ENCODE results near the gene KRTAP4-8.
A peak's percentile ranks its signal among the peaks of the same experiment; 100 is the strongest.
"Not testable (repeated sequence)": the region's sequence is repeated elsewhere in the genome, so short reads cannot be mapped to it uniquely, and the experiment has no call there.

The KRTAP4-8 gene

DNA sequence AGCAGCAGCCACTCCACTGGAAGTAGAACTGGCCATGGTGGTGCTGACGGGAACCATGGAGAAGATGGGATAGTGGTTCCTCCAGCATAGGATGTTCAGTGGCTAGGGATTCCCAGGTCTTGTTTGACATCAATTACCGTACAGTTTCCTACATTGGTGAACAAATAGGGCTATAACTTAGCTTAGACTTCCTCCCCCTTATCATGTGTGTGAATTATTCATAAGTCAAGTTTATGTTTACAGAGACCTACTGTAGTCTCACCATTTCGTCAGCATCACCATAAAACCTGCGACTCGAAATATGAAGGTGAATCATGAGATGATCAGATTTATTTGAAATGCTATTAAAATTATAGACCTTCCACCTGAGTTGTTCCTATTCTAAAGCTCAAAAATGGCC lies 39.2 kb downstream of the KRTAP4-8 start:
- H3K4me3 ChIP-seq (ENCODE audit: low read depth, low read length): no peak overlapping the region
- TF ChIP-seq, protein P1, sequence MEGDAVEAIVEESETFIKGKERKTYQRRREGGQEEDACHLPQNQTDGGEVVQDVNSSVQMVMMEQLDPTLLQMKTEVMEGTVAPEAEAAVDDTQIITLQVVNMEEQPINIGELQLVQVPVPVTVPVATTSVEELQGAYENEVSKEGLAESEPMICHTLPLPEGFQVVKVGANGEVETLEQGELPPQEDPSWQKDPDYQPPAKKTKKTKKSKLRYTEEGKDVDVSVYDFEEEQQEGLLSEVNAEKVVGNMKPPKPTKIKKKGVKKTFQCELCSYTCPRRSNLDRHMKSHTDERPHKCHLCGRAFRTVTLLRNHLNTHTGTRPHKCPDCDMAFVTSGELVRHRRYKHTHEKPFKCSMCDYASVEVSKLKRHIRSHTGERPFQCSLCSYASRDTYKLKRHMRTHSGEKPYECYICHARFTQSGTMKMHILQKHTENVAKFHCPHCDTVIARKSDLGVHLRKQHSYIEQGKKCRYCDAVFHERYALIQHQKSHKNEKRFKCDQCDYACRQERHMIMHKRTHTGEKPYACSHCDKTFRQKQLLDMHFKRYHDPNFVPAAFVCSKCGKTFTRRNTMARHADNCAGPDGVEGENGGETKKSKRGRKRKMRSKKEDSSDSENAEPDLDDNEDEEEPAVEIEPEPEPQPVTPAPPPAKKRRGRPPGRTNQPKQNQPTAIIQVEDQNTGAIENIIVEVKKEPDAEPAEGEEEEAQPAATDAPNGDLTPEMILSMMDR (IDR thresholded peaks at IDR 0.05; ENCODE audit: insufficient read depth, low read depth, low read length, missing control alignments): no peak
- no peak for DNase-seq (ENCODE audit: low read depth)

DNA sequence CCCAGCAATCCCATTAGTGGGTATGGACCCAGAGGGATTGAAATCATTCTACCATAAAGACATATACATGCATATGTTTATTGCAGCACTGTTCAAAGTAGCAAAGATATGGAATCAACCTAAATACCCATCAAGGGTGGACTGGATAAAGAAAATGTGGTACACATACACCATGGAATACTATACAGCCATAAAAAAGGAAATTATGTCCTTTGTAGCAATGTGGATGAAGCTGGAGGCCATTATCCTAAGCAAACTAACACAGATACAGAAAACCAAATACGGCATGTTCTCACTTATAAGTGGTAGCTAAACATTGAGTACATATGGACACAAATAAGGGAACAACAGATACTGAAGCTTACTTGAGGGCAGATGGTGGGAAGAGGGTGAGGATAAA lies 40.4 kb downstream of the KRTAP4-8 start:
- TF ChIP-seq, protein P1 (IDR thresholded peaks at IDR 0.05; ENCODE audit: insufficient read depth, low read depth, low read length, missing control alignments): no peak
- H3K4me3 ChIP-seq (ENCODE audit: low read depth, low read length): no peak overlapping the region
- no peak for DNase-seq (ENCODE audit: low read depth)

DNA sequence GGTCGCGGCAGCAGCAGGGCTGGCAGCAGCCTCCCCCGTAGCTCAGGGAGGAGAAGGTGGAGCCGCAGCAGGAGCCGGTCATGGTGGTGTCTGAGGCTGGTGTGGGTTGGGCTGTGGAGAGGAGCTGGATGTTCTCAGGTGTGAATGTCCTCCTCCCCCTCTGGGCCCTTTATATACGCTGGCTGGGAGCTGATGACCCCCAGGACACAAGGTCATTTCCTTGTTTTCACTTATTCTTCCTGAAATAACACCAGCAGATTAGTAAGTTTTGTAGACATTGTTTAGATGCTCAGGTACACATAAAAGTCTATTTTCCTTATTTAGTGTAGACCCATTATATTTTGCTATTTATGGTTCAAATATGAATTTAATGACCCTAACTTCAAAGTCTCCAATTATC lies 42.8 kb downstream of the KRTAP4-8 start, which contains the start of gene KRTAP2-2:
Gene KRTAP2-2 (minus strand): TSS at position 101 of the 400 bp plus-strand sequence. CDS start 19 bp downstream, at position 82.
- H3K4me3 ChIP-seq (ENCODE audit: low read depth, low read length); DNase-seq (ENCODE audit: low read depth): not testable (repeated sequence)

DNA sequence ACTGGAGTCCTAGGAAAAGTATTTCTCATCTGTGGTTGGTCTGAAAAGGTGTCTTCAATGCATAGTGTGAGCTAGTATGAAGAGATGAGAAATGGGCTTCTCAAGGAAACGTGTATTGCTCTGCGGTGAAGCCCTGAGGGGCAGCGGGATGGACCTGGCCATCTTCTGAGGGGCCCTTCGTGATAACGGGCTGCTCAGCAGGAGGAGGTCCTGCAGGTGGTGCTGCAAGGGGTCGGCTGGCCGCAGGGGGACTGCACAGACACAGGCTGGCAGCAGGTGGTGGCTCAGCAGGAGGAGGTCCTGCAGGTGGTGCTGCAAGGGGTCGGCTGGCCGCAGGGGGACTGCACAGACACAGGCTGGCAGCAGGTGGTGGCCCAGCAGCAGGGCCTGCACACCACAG lies 43.4 kb downstream of the KRTAP4-8 start:
- not testable (repeated sequence) for H3K4me3 ChIP-seq (ENCODE audit: low read depth, low read length); DNase-seq (ENCODE audit: low read depth)

DNA sequence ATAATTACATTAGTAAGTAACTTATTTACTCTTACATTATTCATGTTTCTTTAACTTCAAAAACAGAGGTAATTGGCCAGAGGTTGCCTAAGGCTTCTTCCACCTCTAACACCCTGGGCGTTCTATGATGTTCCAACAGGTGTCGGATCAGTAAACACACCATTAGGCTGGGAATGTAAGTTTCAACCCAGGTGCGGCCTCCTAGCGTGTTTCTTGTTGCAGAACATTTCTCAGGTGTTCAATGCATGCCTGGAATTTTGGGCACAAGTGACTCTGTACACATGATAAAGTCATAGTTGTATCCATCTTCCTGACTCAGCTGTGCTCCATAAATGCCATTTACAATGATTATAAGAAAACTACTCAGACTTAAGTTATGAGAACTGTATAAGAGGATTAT lies 43.9 kb downstream of the KRTAP4-8 start:
- H3K4me3 ChIP-seq (ENCODE audit: low read depth, low read length): no peak overlapping the region
- no peak for DNase-seq (ENCODE audit: low read depth)
- TF ChIP-seq, protein P1 (IDR thresholded peaks at IDR 0.05; ENCODE audit: insufficient read depth, low read depth, low read length, missing control alignments): no peak

DNA sequence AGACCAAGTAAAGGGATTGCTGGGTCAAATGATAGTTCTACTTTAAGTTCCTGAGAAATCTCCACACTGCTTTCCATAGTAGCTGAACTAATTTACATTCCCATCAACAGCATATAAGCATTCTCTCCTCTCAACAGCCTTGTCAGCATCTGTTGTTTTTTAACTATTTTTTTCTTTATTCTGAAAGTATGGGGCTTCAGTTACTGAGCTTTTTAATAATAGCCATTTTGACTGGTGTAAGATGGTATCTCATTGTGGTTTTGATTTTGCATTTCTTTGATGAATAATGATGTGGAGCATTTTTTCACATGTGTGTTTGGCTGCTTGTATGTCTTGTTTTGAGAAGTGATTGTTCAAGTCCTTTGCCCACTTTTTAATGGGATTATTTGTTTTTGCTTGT lies 45.4 kb downstream of the KRTAP4-8 start:
- TF ChIP-seq, protein P1 (IDR thresholded peaks at IDR 0.05; ENCODE audit: insufficient read depth, low read depth, low read length, missing control alignments): no peak
- DNase-seq (ENCODE audit: low read depth): no peak
- no peak overlapping the region for H3K4me3 ChIP-seq (ENCODE audit: low read depth, low read length)

DNA sequence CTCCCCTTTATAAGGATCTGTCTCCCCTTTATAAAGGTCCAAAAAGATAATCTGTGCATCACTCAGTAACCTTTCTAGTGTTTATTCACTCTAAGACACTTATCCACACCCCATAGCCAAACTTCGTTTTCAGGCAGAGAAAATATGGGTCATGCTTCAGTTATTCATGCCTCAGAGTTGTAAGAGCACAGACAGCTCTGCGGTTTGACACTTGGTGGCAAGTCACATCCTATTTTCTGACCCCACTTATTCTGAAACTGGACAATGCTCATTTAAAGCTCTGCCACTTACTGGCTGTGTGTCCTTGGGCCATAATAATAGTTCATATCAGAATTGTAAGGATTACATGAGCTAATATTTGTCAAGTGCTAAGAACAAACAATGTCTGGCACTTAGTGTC lies 48.8 kb downstream of the KRTAP4-8 start:
- peak; percentile 33 for DNase-seq (ENCODE audit: low read depth)
- TF ChIP-seq, protein P1 (IDR thresholded peaks at IDR 0.05; ENCODE audit: insufficient read depth, low read depth, low read length, missing control alignments): no peak
- no peak overlapping the region for H3K4me3 ChIP-seq (ENCODE audit: low read depth, low read length)

DNA sequence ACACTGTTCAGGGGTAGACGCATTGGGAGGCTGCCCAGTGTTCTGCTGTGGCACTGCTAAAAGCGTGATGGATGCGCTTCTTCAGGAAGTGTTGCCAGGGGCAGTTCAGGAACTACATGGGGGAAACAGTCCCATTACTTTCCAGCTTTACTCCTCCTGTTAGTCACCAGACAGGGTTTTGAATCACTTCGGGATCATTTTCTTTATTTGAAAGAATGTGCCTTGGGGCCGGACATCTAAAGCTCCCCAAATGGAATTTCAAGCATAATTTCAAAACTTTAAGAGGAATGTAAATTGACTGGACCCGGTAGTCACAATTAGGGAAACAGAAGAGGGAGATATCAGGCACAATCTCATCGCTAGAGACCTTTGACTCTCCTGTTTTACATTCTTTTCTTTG lies 49.5 kb downstream of the KRTAP4-8 start:
- DNase-seq (ENCODE audit: low read depth): no peak
- TF ChIP-seq, protein P1 (IDR thresholded peaks at IDR 0.05; ENCODE audit: insufficient read depth, low read depth, low read length, missing control alignments): no peak
- H3K4me3 ChIP-seq (ENCODE audit: low read depth, low read length): no peak overlapping the region

All from GM12865 (cell line).